Measurements from ENCODE around the gene GFI1B.
A peak's percentile ranks its signal among the peaks of the same experiment; 100 is the strongest.
"Not testable (repeated sequence)": the region's sequence is repeated elsewhere in the genome, so short reads cannot be mapped to it uniquely, and the experiment has no call there.

Gene GFI1B

DNA sequence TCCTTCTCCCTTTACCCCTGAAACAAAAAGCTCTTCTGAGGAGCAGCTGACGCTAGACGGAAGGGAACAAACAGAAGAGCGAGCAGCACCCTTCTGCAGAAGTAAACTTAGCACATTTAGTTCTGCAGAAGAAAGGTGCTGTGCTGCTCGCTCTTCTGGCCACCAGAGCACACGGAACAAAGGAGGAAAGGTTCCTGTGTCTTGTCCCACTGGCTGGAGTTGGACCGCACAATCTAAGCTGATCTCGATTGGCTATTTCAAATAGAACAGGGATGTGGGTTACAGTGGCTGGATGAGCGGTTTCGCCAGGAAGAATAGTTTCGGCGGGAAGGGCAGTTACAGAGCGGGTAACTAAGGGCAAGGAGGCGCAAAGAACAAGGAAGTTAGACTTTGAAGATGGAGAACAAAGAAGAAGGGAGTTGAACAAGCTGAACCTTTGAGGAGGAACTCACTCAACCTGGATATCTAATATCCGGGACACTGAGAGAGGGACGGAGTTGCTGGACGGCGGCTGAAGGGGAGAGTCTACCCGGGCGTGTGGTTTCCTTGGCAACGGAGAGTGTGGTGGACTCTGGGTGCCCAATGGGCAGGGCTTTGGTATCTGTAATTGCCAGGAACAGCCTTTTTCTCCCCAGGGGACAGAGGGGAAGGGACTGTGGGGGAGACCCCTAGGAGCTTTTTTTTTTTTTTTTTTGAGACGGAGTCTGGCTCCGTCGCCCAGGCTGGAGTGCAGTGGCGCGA is 59.5 kb downstream of the GFI1B start:
- H3K4me2 ChIP-seq = peak overlapping the region; percentile 48 to 71 (median 60)
- H3K9me3 ChIP-seq (replicated peaks in 1 of 11) = peaks cover 0 to 29% (median 19%) of the 10 kb centered on the region in 11 experiments; a peak in 12 of 22 replicates
- H3K9ac ChIP-seq = peak overlapping the region in 10 of 11 experiments; percentile 35 to 77 (median 67); a peak in 18 of 22 replicates
- peaks cover 40 to 67% (median 48%) of the 10 kb centered on the region in 10 experiments for H3K4me1 ChIP-seq
- peak overlapping the region in 9 of 11 experiments; percentile 51 to 85 (median 81); a peak in 18 of 22 replicates for H3K27ac ChIP-seq
- peaks cover 33 to 100% (median 78%) of the 10 kb centered on the region in 11 experiments; a peak in 21 of 22 replicates for H4K20me1 ChIP-seq
- TF ChIP-seq Cebpa-rat (IDR thresholded peaks at IDR 0.05) = no peak
- H3K4me3 ChIP-seq = peak overlapping the region in 6 of 10 experiments; percentile 5 to 28 (median 16); a peak in 6 of 20 replicates
- peaks cover 28 to 91% (median 72%) of the 10 kb centered on the region in 11 experiments for H3K36me3 ChIP-seq
- H3K27me3 ChIP-seq = no peaks in the 10 kb centered on the region

DNA sequence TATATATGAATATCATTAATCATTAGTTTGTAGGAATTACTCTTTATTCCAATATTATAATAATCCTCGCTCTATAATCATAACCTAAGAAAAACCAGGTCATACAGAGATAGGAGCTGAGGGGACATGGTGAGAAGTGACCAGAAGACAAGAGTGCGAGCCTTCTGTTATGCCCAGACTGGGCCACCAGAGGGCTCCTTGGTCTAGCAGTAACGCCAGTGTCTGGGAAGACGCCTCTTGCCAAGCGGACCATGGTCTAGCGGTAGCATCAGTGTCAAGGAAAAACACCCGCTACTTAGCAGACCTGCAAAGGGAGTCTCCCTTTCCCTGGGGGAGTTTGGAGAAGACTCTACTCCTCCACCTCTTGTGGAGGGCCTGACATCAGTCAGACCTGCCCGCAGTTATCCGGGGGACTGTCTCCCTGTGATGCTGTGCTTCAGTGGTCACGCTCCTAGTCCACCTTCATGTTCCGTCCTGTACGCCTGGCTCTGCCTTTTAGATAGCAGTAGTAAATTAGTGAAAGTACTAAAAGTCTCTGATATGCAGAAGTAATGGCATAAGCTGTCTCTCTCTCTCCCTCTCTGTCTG is 62.5 kb downstream of the GFI1B start:
- Histone ChIP-seq H3K4me1 (peaks cover 20 to 42% (median 29%) of the 10 kb centered on the region in 10 experiments; a peak in 19 of 20 replicates), H3K36me3 (peaks cover 46 to 91% (median 75%) of the 10 kb centered on the region in 11 experiments), H4K20me1 (peaks cover 38 to 100% (median 75%) of the 10 kb centered on the region in 11 experiments; a peak in 21 of 22 replicates)
- not testable (repeated sequence) for H3K9ac ChIP-seq; H3K27me3 ChIP-seq; H3K27ac ChIP-seq; H3K4me3 ChIP-seq; H3K9me3 ChIP-seq (replicated peaks in 1 of 11); H3K4me2 ChIP-seq

Measured in BLaER1 treated with 17β-estradiol and CSF1 and Interleukin-3, amounts not matched to agents 10 nM and 100 nM (cell line).